ENCODE results near the gene GALNT2.

GALNT2 gene

DNA sequence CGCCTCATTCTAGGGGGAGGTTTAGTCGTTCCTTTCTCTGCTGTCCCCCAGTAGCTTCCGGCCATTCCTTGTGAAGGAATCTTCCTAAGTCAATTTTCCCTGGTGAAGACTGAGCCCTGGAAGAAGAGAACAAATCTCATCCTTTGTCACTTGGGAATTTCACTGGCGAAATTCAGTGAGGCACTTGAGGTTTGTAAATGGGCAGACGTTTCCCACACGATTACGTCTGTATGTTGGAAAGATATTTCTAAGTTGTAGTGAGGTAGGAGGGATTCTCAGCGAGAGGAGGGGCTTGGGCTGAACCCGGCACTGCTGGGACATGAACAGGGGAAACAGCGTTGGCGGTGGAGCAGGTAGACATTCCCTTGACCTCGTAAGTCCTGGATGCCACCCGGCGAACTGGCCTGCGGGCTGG is 47.2 kb downstream of the GALNT2 start:
- TF ChIP-seq, protein P1, sequence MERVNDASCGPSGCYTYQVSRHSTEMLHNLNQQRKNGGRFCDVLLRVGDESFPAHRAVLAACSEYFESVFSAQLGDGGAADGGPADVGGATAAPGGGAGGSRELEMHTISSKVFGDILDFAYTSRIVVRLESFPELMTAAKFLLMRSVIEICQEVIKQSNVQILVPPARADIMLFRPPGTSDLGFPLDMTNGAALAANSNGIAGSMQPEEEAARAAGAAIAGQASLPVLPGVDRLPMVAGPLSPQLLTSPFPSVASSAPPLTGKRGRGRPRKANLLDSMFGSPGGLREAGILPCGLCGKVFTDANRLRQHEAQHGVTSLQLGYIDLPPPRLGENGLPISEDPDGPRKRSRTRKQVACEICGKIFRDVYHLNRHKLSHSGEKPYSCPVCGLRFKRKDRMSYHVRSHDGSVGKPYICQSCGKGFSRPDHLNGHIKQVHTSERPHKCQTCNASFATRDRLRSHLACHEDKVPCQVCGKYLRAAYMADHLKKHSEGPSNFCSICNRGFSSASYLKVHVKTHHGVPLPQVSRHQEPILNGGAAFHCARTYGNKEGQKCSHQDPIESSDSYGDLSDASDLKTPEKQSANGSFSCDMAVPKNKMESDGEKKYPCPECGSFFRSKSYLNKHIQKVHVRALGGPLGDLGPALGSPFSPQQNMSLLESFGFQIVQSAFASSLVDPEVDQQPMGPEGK (CRISPR knock-in tag; IDR thresholded peaks at IDR 0.05; ENCODE audit: borderline replicate concordance) = no peak
- no peak for TF ChIP-seq ESRRG (CRISPR knock-in tag; IDR thresholded peaks at IDR 0.05)
- no peak for TF ChIP-seq ZNF8 (CRISPR knock-in tag; IDR thresholded peaks at IDR 0.05)
- TF ChIP-seq OSR1 (CRISPR knock-in tag; IDR thresholded peaks at IDR 0.05) = no peak
- TF ChIP-seq ZNF70 (CRISPR knock-in tag; IDR thresholded peaks at IDR 0.05) = no peak
- no peak for TF ChIP-seq ISL1 (CRISPR knock-in tag; IDR thresholded peaks at IDR 0.05)
- TF ChIP-seq ZFP3 (CRISPR knock-in tag; IDR thresholded peaks at IDR 0.05) = no peak
- TF ChIP-seq RARB (CRISPR knock-in tag; IDR thresholded peaks at IDR 0.05) = no peak
- no peak for TF ChIP-seq ARNTL (CRISPR knock-in tag; IDR thresholded peaks at IDR 0.05; ENCODE audit: borderline replicate concordance, low read depth)
- TF ChIP-seq PPARA (CRISPR knock-in tag; IDR thresholded peaks at IDR 0.05; ENCODE audit: borderline replicate concordance) = no peak
- no peak for TF ChIP-seq SNAI2 (CRISPR knock-in tag; IDR thresholded peaks at IDR 0.05)
- TF ChIP-seq ZC3H10 (CRISPR knock-in tag; IDR thresholded peaks at IDR 0.05) = no peak
- TF ChIP-seq TCF4 (CRISPR knock-in tag; IDR thresholded peaks at IDR 0.05; ENCODE audit: borderline replicate concordance) = no peak
- TF ChIP-seq, protein P2, sequence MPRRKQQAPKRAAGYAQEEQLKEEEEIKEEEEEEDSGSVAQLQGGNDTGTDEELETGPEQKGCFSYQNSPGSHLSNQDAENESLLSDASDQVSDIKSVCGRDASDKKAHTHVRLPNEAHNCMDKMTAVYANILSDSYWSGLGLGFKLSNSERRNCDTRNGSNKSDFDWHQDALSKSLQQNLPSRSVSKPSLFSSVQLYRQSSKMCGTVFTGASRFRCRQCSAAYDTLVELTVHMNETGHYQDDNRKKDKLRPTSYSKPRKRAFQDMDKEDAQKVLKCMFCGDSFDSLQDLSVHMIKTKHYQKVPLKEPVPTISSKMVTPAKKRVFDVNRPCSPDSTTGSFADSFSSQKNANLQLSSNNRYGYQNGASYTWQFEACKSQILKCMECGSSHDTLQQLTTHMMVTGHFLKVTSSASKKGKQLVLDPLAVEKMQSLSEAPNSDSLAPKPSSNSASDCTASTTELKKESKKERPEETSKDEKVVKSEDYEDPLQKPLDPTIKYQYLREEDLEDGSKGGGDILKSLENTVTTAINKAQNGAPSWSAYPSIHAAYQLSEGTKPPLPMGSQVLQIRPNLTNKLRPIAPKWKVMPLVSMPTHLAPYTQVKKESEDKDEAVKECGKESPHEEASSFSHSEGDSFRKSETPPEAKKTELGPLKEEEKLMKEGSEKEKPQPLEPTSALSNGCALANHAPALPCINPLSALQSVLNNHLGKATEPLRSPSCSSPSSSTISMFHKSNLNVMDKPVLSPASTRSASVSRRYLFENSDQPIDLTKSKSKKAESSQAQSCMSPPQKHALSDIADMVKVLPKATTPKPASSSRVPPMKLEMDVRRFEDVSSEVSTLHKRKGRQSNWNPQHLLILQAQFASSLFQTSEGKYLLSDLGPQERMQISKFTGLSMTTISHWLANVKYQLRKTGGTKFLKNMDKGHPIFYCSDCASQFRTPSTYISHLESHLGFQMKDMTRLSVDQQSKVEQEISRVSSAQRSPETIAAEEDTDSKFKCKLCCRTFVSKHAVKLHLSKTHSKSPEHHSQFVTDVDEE (CRISPR knock-in tag; IDR thresholded peaks at IDR 0.05) = no peak
- no peak for TF ChIP-seq CSDC2 (CRISPR knock-in tag; IDR thresholded peaks at IDR 0.05)
- ATAC-seq = no peak

DNA sequence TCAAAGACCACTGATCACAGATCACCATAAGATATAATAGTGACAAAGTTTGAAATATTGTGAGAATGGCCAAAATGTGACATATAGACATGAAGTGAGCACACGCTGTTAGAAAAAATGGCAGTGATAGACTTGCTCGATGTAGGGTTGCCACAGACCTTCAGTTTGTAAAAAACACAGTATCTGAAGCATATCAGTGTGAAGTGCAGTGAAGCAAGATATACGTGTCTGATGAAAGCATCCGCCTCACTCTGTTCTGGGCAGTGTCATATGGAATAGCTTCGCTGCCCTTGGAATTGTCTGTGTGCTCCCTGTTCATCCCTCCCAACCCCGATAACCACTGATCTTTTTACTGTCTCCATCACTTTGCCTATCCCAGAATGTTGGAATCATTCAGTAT is 50.7 kb downstream of the GALNT2 start:
- no peak for ATAC-seq
- TF ChIP-seq ZFP30 (CRISPR knock-in tag; IDR thresholded peaks at IDR 0.05) (no peak), ZNF8 (CRISPR knock-in tag; IDR thresholded peaks at IDR 0.05) (no peak), ESRRG (CRISPR knock-in tag; IDR thresholded peaks at IDR 0.05) (no peak)

DNA sequence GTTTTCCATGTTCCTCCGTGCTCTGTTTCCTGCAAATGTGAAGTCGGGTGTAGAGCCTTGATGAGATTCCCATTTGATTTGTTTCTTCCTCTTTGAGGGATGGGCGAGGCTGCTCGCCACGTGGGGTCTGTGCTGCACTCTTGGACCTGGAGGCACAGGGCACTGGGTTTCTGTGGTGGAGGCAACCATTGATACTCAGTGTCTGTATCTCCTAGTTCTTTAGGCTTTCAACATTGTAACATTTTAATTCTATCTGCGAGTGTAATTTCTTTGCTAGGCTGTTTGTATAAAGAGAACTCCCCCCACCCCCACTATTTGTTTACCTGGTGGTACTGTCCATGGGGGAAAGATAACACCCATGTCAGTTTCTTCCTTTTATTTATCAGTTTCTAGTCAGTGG is 52.3 kb downstream of the GALNT2 start:
- TF ChIP-seq ZNF70 (CRISPR knock-in tag; IDR thresholded peaks at IDR 0.05) (no peak), RARB (CRISPR knock-in tag; IDR thresholded peaks at IDR 0.05) (no peak), ESRRG (CRISPR knock-in tag; IDR thresholded peaks at IDR 0.05) (no peak), ZFP30 (CRISPR knock-in tag; IDR thresholded peaks at IDR 0.05) (no peak), CSDC2 (CRISPR knock-in tag; IDR thresholded peaks at IDR 0.05) (no peak), GLIS3 (CRISPR knock-in tag; IDR thresholded peaks at IDR 0.05) (no peak), PPARA (CRISPR knock-in tag; IDR thresholded peaks at IDR 0.05; ENCODE audit: borderline replicate concordance) (no peak), ZC3H10 (CRISPR knock-in tag; IDR thresholded peaks at IDR 0.05) (no peak), ZNF8 (CRISPR knock-in tag; IDR thresholded peaks at IDR 0.05) (no peak), SNAI2 (CRISPR knock-in tag; IDR thresholded peaks at IDR 0.05) (no peak), TOX (CRISPR knock-in tag; IDR thresholded peaks at IDR 0.05; ENCODE audit: borderline replicate concordance) (no peak)
- TF ChIP-seq, protein P1 (CRISPR knock-in tag; IDR thresholded peaks at IDR 0.05; ENCODE audit: borderline replicate concordance) = no peak
- TF ChIP-seq, protein P3, sequence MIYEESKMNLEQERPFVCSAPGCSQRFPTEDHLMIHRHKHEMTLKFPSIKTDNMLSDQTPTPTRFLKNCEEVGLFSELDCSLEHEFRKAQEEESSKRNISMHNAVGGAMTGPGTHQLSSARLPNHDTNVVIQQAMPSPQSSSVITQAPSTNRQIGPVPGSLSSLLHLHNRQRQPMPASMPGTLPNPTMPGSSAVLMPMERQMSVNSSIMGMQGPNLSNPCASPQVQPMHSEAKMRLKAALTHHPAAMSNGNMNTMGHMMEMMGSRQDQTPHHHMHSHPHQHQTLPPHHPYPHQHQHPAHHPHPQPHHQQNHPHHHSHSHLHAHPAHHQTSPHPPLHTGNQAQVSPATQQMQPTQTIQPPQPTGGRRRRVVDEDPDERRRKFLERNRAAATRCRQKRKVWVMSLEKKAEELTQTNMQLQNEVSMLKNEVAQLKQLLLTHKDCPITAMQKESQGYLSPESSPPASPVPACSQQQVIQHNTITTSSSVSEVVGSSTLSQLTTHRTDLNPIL (CRISPR knock-in tag; IDR thresholded peaks at IDR 0.05; ENCODE audit: low read depth) = no peak
- TF ChIP-seq, protein P2 (CRISPR knock-in tag; IDR thresholded peaks at IDR 0.05) = no peak
- no peak for ATAC-seq
